T-helper 1 cell treated with Interleukin-12 subunit alpha and Interleukin-12 subunit beta and Interleukin-4 antibody, amounts not matched to agents 30 μg/mL and 1 μg/mL, for 36 hours (primary cell): ENCODE measurements around the gene TXNDC17.
A peak's percentile ranks its signal among the peaks of the same experiment; 100 is the strongest.
"Not testable (repeated sequence)": the region's sequence is repeated elsewhere in the genome, so short reads cannot be mapped to it uniquely, and the experiment has no call there.

Experiments used
- H3K27ac Mint-ChIP-seq: one replicate; pipeline ENCODE4 v1.8.0; 2021; ENCODE audit warnings: mild to moderate bottlenecking, mixed read lengths
- H3K27me3 Mint-ChIP-seq: one replicate; pipeline ENCODE4 v1.8.0; 2021; ENCODE audit warnings: low read depth, mixed read lengths
- H3K36me3 Mint-ChIP-seq: one replicate; pipeline ENCODE4 v1.8.0; 2021; ENCODE audit warnings: low read depth, mixed read lengths
- H3K4me1 Mint-ChIP-seq: one replicate; pipeline ENCODE4 v1.8.0; 2021; ENCODE audit warnings: low read depth, mixed read lengths
- H3K4me3 Mint-ChIP-seq: one replicate; pipeline ENCODE4 v1.8.0; 2021; ENCODE audit warnings: mild to moderate bottlenecking, moderate library complexity, mixed read lengths
- H3K9me3 Mint-ChIP-seq: one replicate; pipeline ENCODE4 v1.8.0; 2021; ENCODE audit warnings: mixed read lengths

TXNDC17 gene

GRCh38 chr17:6642592-6642991 is 1.7 kb downstream of the TXNDC17 start:
- peak overlapping the region; percentile 57 for H3K4me3 Mint-ChIP-seq
- peaks cover 24% of the 10 kb centered on the region for H3K36me3 Mint-ChIP-seq
- no peaks in the 10 kb centered on the region for H3K27me3 Mint-ChIP-seq
- no peaks in the 10 kb centered on the region for H3K9me3 Mint-ChIP-seq
- peak overlapping the region; percentile 57 for H3K27ac Mint-ChIP-seq
- H3K4me1 Mint-ChIP-seq, result peaks cover 61% of the 10 kb centered on the region

- Mint-ChIP-seq H3K27me3 (no peaks in the 10 kb centered on the region), H3K4me3 (no peak overlapping the region), H3K27ac (peak overlapping the region; percentile 26), H3K36me3 (peaks cover 29% of the 10 kb centered on the region), H3K9me3 (no peaks in the 10 kb centered on the region), H3K4me1 (peaks cover 63% of the 10 kb centered on the region)
These were observed 2.7 kb downstream of the TXNDC17 start for GRCh38 chr17:6643451-6644125.

- Mint-ChIP-seq H3K9me3 (no peaks in the 10 kb centered on the region), H3K27me3 (peaks cover under 1% of the 10 kb centered on the region), H3K4me3 (no peak overlapping the region), H3K4me1 (peaks cover 63% of the 10 kb centered on the region), H3K36me3 (peaks cover 34% of the 10 kb centered on the region), H3K27ac (no peak overlapping the region)
These were observed 7.3 kb downstream of the TXNDC17 start for GRCh38 chr17:6648181-6648580.

GRCh38 chr17:6651354-6651918 is 10.6 kb downstream of the TXNDC17 start, which contains the start of the genes C17orf100 and MED31:
C17orf100 (plus strand) TSS chr17:6651762; CDS start chr17:6651914, 152 bp downstream.
MED31 (minus strand) TSS chr17:6651605; CDS start chr17:6651528, 77 bp downstream.
- Mint-ChIP-seq H3K27me3 (peaks cover 22% of the 10 kb centered on the region), H3K4me1 (peaks cover 58% of the 10 kb centered on the region), H3K36me3 (peaks cover 23% of the 10 kb centered on the region), H3K9me3 (no peaks in the 10 kb centered on the region), H3K4me3 (peak within 1 kb of the TSS; percentile 99), H3K27ac (peak within 1 kb of the TSS; percentile 100)

GRCh38 chr17:6651919-6652452 is 11.1 kb downstream of the TXNDC17 start:
- Mint-ChIP-seq H3K4me1 (peaks cover 53% of the 10 kb centered on the region), H3K4me3 (peak overlapping the region; percentile 54), H3K36me3 (peaks cover 21% of the 10 kb centered on the region), H3K9me3 (no peaks in the 10 kb centered on the region), H3K27ac (no peak overlapping the region), H3K27me3 (peaks cover 22% of the 10 kb centered on the region)

GRCh38 chr17:6654841-6655731 is 14.2 kb downstream of the TXNDC17 start:
- Mint-ChIP-seq H3K27me3 (peaks cover 25% of the 10 kb centered on the region), H3K9me3 (no peaks in the 10 kb centered on the region)

GRCh38 chr17:6655732-6656361 is 15.0 kb downstream of the TXNDC17 start:
- peak overlapping the region; percentile 22 for H3K27ac Mint-ChIP-seq
- peaks cover 16% of the 10 kb centered on the region for H3K36me3 Mint-ChIP-seq
- peak overlapping the region; percentile 84 for H3K4me3 Mint-ChIP-seq
- H3K9me3 Mint-ChIP-seq, result not testable (repeated sequence)
- peaks cover 28% of the 10 kb centered on the region for H3K27me3 Mint-ChIP-seq
- peaks cover 48% of the 10 kb centered on the region for H3K4me1 Mint-ChIP-seq

More at GRCh38 chr17:6654841-6655731, 14.2 kb downstream of the TXNDC17 start:
- Mint-ChIP-seq H3K27ac (no peak overlapping the region), H3K36me3 (peaks cover 14% of the 10 kb centered on the region), H3K4me1 (peaks cover 47% of the 10 kb centered on the region), H3K4me3 (peak overlapping the region; percentile 84)

- peaks cover 56% of the 10 kb centered on the region for H3K4me1 Mint-ChIP-seq
- H3K36me3 Mint-ChIP-seq, result peaks cover 15% of the 10 kb centered on the region
- peak overlapping the region; percentile 90 for H3K4me3 Mint-ChIP-seq
- peak overlapping the region; percentile 82 for H3K27ac Mint-ChIP-seq
- peaks cover 29% of the 10 kb centered on the region for H3K27me3 Mint-ChIP-seq
- H3K9me3 Mint-ChIP-seq, result not testable (repeated sequence)
These were observed 16.2 kb downstream of the TXNDC17 start for GRCh38 chr17:6656797-6657632.

- Mint-ChIP-seq H3K9me3 (no peaks in the 10 kb centered on the region), H3K4me3 (peak overlapping the region; percentile 90), H3K27me3 (peaks cover 32% of the 10 kb centered on the region), H3K27ac (peak overlapping the region; percentile 27), H3K36me3 (peaks cover 15% of the 10 kb centered on the region), H3K4me1 (peaks cover 51% of the 10 kb centered on the region)
These were observed 16.9 kb downstream of the TXNDC17 start for GRCh38 chr17:6657633-6658287.

GRCh38 chr17:6658411-6658810 is 17.6 kb downstream of the TXNDC17 start:
- Mint-ChIP-seq H3K36me3 (peaks cover 15% of the 10 kb centered on the region), H3K27me3 (peaks cover 32% of the 10 kb centered on the region), H3K4me1 (peaks cover 47% of the 10 kb centered on the region)
- not testable (repeated sequence) for H3K27ac Mint-ChIP-seq, H3K9me3 Mint-ChIP-seq, H3K4me3 Mint-ChIP-seq

GRCh38 chr17:6660101-6660500 is 19.2 kb downstream of the TXNDC17 start:
- Mint-ChIP-seq H3K27me3 (peaks cover 23% of the 10 kb centered on the region), H3K9me3 (no peaks in the 10 kb centered on the region), H3K4me1 (peaks cover 38% of the 10 kb centered on the region), H3K27ac (no peak overlapping the region), H3K4me3 (no peak overlapping the region), H3K36me3 (peaks cover 14% of the 10 kb centered on the region)

GRCh38 chr17:6660805-6661463 is 20.1 kb downstream of the TXNDC17 start:
- peaks cover 32% of the 10 kb centered on the region for H3K4me1 Mint-ChIP-seq
- peak overlapping the region; percentile 10 for H3K27ac Mint-ChIP-seq
- H3K27me3 Mint-ChIP-seq, result peaks cover 15% of the 10 kb centered on the region
- H3K4me3 Mint-ChIP-seq, result peak overlapping the region; percentile 46
- H3K9me3 Mint-ChIP-seq, result no peaks in the 10 kb centered on the region
- H3K36me3 Mint-ChIP-seq, result peaks cover 10% of the 10 kb centered on the region
